GM10248 (cell line): Measurements from ENCODE around the gene NUDT4.
"Not testable (repeated sequence)": the region's sequence is repeated elsewhere in the genome, so short reads cannot be mapped to it uniquely, and the experiment has no call there.

Source experiments
- CTCF ChIA-PET: fragments of 300-600 bp; sonication (Branson Sonifier 250); formaldehyde crosslinking; extraction: SDS; loops from one replicate; lab custom pipeline; 2021; ENCODE audit warnings: antibody characterized with exemption; lab: Yijun Ruan, JAX
- POLR2A ChIA-PET: fragments of 350-650 bp; sonication (Branson Sonifier 250); formaldehyde crosslinking; extraction: SDS; loops from one replicate; lab custom pipeline; 2020; ENCODE audit warnings: antibody characterized with exemption; lab: Yijun Ruan, JAX
- DNase-seq: peaks from one replicate; pipeline ENCODE4 v3.0.0; 2012; ENCODE audit errors: extremely low spot score
- CTCF ChIP-seq: IDR thresholded peaks from 2 replicates; pipeline ENCODE4 v1.5.1; 2012; ENCODE audit warnings: mild to moderate bottlenecking, low read depth; ENCODE audit errors: extremely low read depth, missing control alignments, control extremely low read depth

NUDT4 gene

GRCh38 chr12:93430280-93430679 is 52.6 kb downstream of the NUDT4 start:
- ChIA-PET POLR2A (no interaction called here), CTCF (interaction anchor here (1.2 to 9.7 kb wide), 4 partner anchors 9 to 37 kb away, joined by 3 to 108 read pairs (median 14); partner anchors contain the start of gene MRPL42)
- TF ChIP-seq CTCF: no peak

GRCh38 chr12:93432031-93432430 is 54.3 kb downstream of the NUDT4 start:
- CTCF ChIA-PET: interaction anchor here (1.3 to 9.7 kb wide), 2 partner anchors 12 to 670 kb away, joined by 3 to 108 read pairs; no protein-coding TSS in a partner anchor
- DNase-seq, POLR2A ChIA-PET: not testable (repeated sequence)

More at GRCh38 chr12:93430280-93430679, 52.6 kb downstream of the NUDT4 start:
- no peak for DNase-seq

GRCh38 chr12:93434256-93434865 is 56.6 kb downstream of the NUDT4 start:
- ChIA-PET POLR2A (interaction anchor here (0.6 to 1.4 kb wide), 2 partner anchors 8 to 490 kb away, joined by 3 to 8 read pairs; no protein-coding TSS in a partner anchor), CTCF (interaction anchor here (0.8 to 9.7 kb wide), 3 partner anchors 9 to 34 kb away, joined by 3 to 108 read pairs (median 3); no protein-coding TSS in a partner anchor)
- peak; percentile 19 for DNase-seq
- TF ChIP-seq CTCF: no peak

- CTCF ChIA-PET: interaction anchor here (0.6 to 9.7 kb wide), 9 partner anchors 7 to 451 kb away, joined by 3 to 108 read pairs (median 4); no protein-coding TSS in a partner anchor
- TF ChIP-seq CTCF: no peak
- DNase-seq: no peak
- POLR2A ChIA-PET: no interaction called here
Measured at GRCh38 chr12:93438266-93439050, 60.7 kb downstream of the NUDT4 start.

- no peak for DNase-seq
Measured at GRCh38 chr12:93440043-93440835, 62.5 kb downstream of the NUDT4 start.

More at GRCh38 chr12:93440043-93440835, 62.5 kb downstream of the NUDT4 start:
- ChIA-PET POLR2A (no interaction called here), CTCF (interaction anchor here (1.4 to 9.7 kb wide), 3 partner anchors 9 to 20 kb away, joined by 3 to 108 read pairs (median 7); no protein-coding TSS in a partner anchor)
- TF ChIP-seq CTCF: no peak
